Measurements from ENCODE around the gene NAV2.

Gene NAV2

DNA sequence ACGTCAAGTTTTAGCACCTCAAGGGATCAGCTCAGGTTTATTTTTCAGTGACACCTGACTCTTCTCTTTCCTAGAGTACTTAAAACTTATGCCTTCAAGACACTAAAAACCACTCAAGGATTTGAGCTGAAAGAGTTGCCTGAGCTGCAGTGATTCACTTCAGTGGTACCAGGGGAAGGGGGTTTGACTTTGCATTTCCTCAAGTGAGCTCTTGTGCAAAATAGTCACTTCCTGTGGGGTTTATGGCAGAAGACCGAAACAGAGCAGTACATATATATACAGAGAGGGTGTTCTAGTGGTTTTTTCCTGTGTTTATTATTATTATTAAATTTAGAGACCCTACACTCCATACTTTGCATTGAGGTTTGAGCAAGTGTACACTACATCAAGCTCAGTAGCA is 386.9 kb downstream of the NAV2 start:
- H3K4me3 ChIP-seq (ENCODE audit: low read length), result no peak overlapping the region
- DNase-seq (ENCODE audit: low read depth), result no peak
- no peak for TF ChIP-seq CTCF (conservative IDR thresholded peaks at IDR 0.05; ENCODE audit: low read length)

DNA sequence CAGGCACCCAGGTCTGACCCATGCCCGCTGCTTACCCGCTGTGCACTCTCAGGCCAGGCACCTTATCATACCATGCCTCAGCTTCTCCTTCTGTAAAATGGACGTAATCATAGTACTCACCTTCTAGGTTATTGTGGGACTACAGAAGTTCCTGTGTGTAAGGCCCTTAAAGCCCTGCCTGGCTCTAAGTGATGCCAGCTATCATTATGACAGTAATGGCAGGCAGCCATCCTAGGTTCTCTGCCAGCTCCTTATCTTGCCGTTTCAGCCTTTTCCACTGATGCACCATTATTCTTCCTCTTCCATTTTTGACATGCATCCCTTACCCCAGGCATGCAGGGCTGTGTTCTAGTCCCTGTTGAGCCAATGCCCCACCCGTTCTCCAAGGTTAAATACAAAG is 389.8 kb downstream of the NAV2 start:
- no peak for DNase-seq (ENCODE audit: low read depth)
- no peak overlapping the region for H3K4me3 ChIP-seq (ENCODE audit: low read length)
- TF ChIP-seq CTCF (conservative IDR thresholded peaks at IDR 0.05; ENCODE audit: low read length), result no peak

GRCh38 chr11:20103281-20103680 is 390.6 kb downstream of the NAV2 start:
- no peak for TF ChIP-seq CTCF (conservative IDR thresholded peaks at IDR 0.05; ENCODE audit: low read length)
- no peak for DNase-seq (ENCODE audit: low read depth)
- H3K4me3 ChIP-seq (ENCODE audit: low read length), result no peak overlapping the region

DNA sequence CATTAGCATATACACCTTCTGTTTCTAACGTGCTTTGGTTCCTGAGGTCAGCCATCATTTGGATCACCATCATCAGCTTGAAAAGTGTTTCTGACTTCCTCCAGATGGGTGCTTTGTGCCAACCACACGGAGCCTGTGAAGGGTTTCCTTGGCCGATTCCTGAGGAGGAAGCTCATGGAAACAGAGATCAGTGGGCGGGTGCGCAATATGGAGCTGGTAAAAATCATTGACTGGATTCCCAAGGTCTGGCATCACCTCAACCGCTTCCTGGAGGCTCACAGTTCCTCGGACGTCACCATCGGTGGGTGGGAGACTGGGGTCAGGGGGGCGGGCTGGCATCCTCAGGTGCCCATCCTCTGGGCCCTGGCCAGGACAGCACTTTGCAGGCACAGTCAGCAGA is 392.8 kb downstream of the NAV2 start:
- no peak for DNase-seq (ENCODE audit: low read depth)
- no peak overlapping the region for H3K4me3 ChIP-seq (ENCODE audit: low read length)
- no peak for TF ChIP-seq CTCF (conservative IDR thresholded peaks at IDR 0.05; ENCODE audit: low read length)

DNA sequence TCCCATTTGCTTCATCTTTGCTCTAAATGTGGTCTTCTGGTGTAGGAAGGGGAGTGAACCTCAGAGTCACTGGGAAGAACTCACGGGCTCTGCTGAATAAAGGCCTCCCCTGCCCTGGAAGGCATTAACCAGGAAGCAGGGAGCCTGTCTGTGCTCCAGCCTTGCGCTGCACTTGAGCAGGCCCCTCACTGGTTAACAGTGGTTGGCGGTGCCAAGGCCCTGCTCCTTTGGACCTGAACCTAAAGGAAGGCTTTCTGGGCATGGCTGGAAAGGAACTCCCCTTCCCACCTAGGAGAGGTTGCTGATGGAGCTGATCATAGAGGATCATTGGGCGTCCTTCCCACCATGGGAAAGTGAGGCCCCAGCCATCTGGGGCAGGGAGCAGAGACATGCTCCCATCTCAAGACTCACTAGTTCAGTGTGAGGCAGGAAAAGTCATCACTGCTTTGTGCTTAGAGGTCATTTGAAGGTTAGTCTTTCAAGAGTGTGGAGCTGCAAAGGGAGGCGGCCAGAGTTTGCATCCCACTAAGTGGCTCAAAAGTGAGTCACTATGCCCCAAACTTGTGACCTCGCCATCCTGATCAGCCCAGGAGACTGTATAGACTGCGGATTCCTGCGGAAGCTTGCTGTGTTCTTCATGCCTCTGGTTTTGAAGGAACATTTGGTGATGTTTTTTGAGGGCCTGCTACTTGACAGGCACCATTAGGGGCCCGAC is 397.3 kb downstream of the NAV2 start:
- no peak overlapping the region for H3K4me3 ChIP-seq (ENCODE audit: low read length)
- DNase-seq (ENCODE audit: low read depth), result no peak
- no peak for TF ChIP-seq CTCF (conservative IDR thresholded peaks at IDR 0.05; ENCODE audit: low read length)

DNA sequence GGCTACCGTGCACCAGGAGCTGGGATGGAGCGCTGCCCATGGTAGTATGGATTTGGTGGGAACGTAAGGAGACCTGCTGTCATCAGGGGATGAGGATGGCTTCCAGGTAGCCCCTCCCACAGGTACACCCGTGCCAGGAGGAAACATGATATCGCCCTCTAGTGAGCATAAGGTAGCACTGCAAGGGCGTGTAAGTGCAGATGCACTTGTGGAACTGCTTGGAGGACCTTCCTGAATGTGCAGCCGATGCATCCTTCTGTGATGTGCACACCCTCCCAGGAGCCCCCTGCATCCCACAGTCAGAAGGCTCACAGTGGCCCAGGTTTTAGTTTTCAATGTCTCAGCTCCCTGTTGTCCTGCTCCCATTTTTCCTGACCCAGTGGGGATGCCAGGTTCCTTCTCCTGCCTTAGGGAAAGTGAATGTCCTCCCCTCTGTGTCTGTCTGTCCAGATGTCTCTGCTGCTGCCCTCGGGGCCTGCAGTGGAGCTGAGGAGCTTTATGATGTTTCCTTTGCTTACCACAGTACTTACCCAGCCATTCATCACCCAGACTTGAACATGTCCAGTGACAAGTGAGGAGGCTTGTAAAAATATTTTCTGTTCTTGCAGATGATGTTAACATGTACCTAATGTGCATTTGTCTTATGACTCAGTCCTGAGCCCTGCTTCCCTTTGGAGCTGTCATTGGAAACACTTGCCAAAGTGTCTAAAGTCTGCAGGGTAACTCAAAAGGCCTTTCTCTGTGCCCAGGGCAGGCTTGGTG is 398.5 kb downstream of the NAV2 start:
- peak; percentile 84 for DNase-seq (ENCODE audit: low read depth)
- TF ChIP-seq CTCF (conservative IDR thresholded peaks at IDR 0.05; ENCODE audit: low read length), result peak; percentile 94
- no peak overlapping the region for H3K4me3 ChIP-seq (ENCODE audit: low read length)

GRCh38 chr11:20111871-20112270 is 399.2 kb downstream of the NAV2 start:
- DNase-seq (ENCODE audit: low read depth), result peak; percentile 35
- H3K4me3 ChIP-seq (ENCODE audit: low read length), result no peak overlapping the region
- no peak for TF ChIP-seq CTCF (conservative IDR thresholded peaks at IDR 0.05; ENCODE audit: low read length)
